Measurements from ENCODE around the gene BPHL.

- TF ChIP-seq CTCF (IDR thresholded peaks at IDR 0.05): no peak
- TF ChIP-seq POLR2A (IDR thresholded peaks at IDR 0.05; ENCODE audit: low read depth): no peak
These were observed 36.6 kb upstream of the BPHL start for GRCh38 chr6:3081960-3082359.
